H9 (cell line): Measurements from ENCODE around the gene SGTA. TPM values are rescaled to one million over a fixed set of nuclear protein-coding genes. Genes with fewer than 3 reads are reported as not detected.

Experiments
- DNase-seq: peaks from one replicate; pipeline ENCODE4 v3.0.0-alpha.2; 2017
- H2AFZ ChIP-seq: one replicate; pipeline ENCODE4 v1.6.1; 2013; ENCODE audit warnings: mild to moderate bottlenecking, low read length, control low read depth, moderate library complexity
- H2AK5ac ChIP-seq: 2 replicates; pipeline ENCODE4 v1.6.1; 2013; ENCODE audit warnings: low read length, control low read depth, mixed read lengths; ENCODE audit not compliant: insufficient read length
- H2BK120ac ChIP-seq: one replicate; pipeline ENCODE4 v1.6.1; 2013; ENCODE audit warnings: low read depth, mild to moderate bottlenecking, low read length, control low read depth, inconsistent platforms; ENCODE audit not compliant: poor library complexity, severe bottlenecking
- H2BK12ac ChIP-seq: 2 replicates; pipeline ENCODE4 v1.6.1; 2013; ENCODE audit warnings: low read length, control low read depth, mixed read lengths, low read depth; ENCODE audit not compliant: insufficient read length
- H2BK15ac ChIP-seq: 2 replicates; pipeline ENCODE4 v1.6.1; 2013; ENCODE audit warnings: low read depth, low read length, control low read depth
- H2BK20ac ChIP-seq: one replicate; pipeline ENCODE4 v1.6.1; 2013; ENCODE audit warnings: low read depth, mild to moderate bottlenecking, low read length, control low read depth, inconsistent platforms; ENCODE audit not compliant: poor library complexity, severe bottlenecking
- H2BK5ac ChIP-seq: 2 replicates; pipeline ENCODE4 v1.6.1; 2013; ENCODE audit warnings: low read length, control low read depth, mixed read lengths; ENCODE audit not compliant: insufficient read length
- H3K14ac ChIP-seq: 2 replicates; pipeline ENCODE4 v1.6.1; 2013; ENCODE audit warnings: low read length, control low read depth; ENCODE audit not compliant: insufficient read depth
- H3K18ac ChIP-seq: 2 replicates; pipeline ENCODE4 v1.6.1; 2013; ENCODE audit warnings: low read depth, mild to moderate bottlenecking, mixed read lengths, low read length, control low read depth; ENCODE audit not compliant: insufficient read length
- H3K23ac ChIP-seq: 2 replicates; pipeline ENCODE4 v1.6.1; 2013; ENCODE audit warnings: low read length, control low read depth, mixed read lengths, low read depth; ENCODE audit not compliant: insufficient read length
- H3K23me2 ChIP-seq: 2 replicates; pipeline ENCODE4 v1.6.1; 2013; ENCODE audit warnings: low read depth, mild to moderate bottlenecking, mixed read lengths, low read length, control low read depth; ENCODE audit not compliant: insufficient read length, poor library complexity, severe bottlenecking
- H3K27ac ChIP-seq: 2 replicates; pipeline ENCODE4 v1.5.1; 2013; ENCODE audit warnings: low read length, control low read depth, mixed read lengths, low read depth; ENCODE audit not compliant: insufficient read length
- H3K27me3 ChIP-seq: 2 replicates; pipeline ENCODE4 v1.6.1; 2013; ENCODE audit warnings: low read length, control low read depth, inconsistent platforms; ENCODE audit not compliant: insufficient read depth
- H3K4ac ChIP-seq: 2 replicates; pipeline ENCODE4 v1.6.1; 2013; ENCODE audit warnings: low read depth, mild to moderate bottlenecking, control low read depth, inconsistent platforms, low read length, moderate library complexity
- H3K4me1 ChIP-seq: 2 replicates; pipeline ENCODE4 v1.6.1; 2013; ENCODE audit warnings: low read length, control low read depth, inconsistent platforms; ENCODE audit not compliant: insufficient read depth
- H3K4me2 ChIP-seq: 2 replicates; pipeline ENCODE4 v1.6.1; 2013; ENCODE audit warnings: low read length, control low read depth, mixed read lengths; ENCODE audit not compliant: insufficient read length, insufficient read depth
- H3K56ac ChIP-seq: 2 replicates; pipeline ENCODE4 v1.6.1; 2013; ENCODE audit warnings: low read depth, mild to moderate bottlenecking, mixed read lengths, low read length, control low read depth; ENCODE audit not compliant: insufficient read length
- H3K79me1 ChIP-seq: 2 replicates; pipeline ENCODE4 v1.6.1; 2013; ENCODE audit warnings: low read depth, mild to moderate bottlenecking, moderate library complexity, low read length, control low read depth, inconsistent platforms; ENCODE audit not compliant: insufficient read depth, poor library complexity, severe bottlenecking
- H3K79me2 ChIP-seq: 2 replicates; pipeline ENCODE4 v1.6.1; 2013; ENCODE audit warnings: low read length, control low read depth, inconsistent platforms; ENCODE audit not compliant: insufficient read depth
- H3K9ac ChIP-seq: 2 replicates; pipeline ENCODE4 v1.6.1; 2013; ENCODE audit warnings: low read length, control low read depth, mixed read lengths; ENCODE audit not compliant: insufficient read length; ENCODE audit errors: extremely low read depth
- H3K9me3 ChIP-seq: one replicate; pipeline ENCODE4 v1.6.1; 2013; ENCODE audit warnings: low read depth, low read length, inconsistent platforms; ENCODE audit not compliant: control insufficient read depth
- H3T11ph ChIP-seq: one replicate; pipeline ENCODE4 v1.6.1; 2013; ENCODE audit warnings: mild to moderate bottlenecking, low read length, control low read depth, inconsistent platforms
- H4K20me1 ChIP-seq: one replicate; pipeline ENCODE4 v1.6.1; 2013; ENCODE audit not compliant: control insufficient read depth, insufficient read length, insufficient read depth
- H4K5ac ChIP-seq: 2 replicates; pipeline ENCODE4 v1.6.1; 2013; ENCODE audit warnings: low read depth, mild to moderate bottlenecking, mixed read lengths, low read length, control low read depth; ENCODE audit not compliant: insufficient read length
- H4K8ac ChIP-seq: replicated peaks from 2 replicates; pipeline ENCODE4 v1.6.1; 2013; ENCODE audit warnings: low read length, control low read depth, mixed read lengths, low read depth; ENCODE audit not compliant: insufficient read length
- H4K91ac ChIP-seq: 2 replicates; pipeline ENCODE4 v1.6.1; 2013; ENCODE audit warnings: low read depth, mild to moderate bottlenecking, moderate library complexity, mixed read lengths, low read length, control low read depth; ENCODE audit not compliant: insufficient read length
- H3K27ac Mint-ChIP-seq, 3 experiments: 2 replicates in 2 of 3; 3 replicates in 1 of 3; pipeline ENCODE4 v1.8.0; 2020 to 2021; ENCODE audit warnings: mixed read lengths in 3 of 3, mild to moderate bottlenecking in 1 of 3, moderate library complexity in 1 of 3
- H3K27me3 Mint-ChIP-seq: 2 replicates; pipeline ENCODE4 v1.8.0; 2021; ENCODE audit warnings: low read depth, mild to moderate bottlenecking, moderate library complexity, mixed read lengths
- H3K36me3 Mint-ChIP-seq, 3 experiments: 2 replicates in 2 of 3; 3 replicates in 1 of 3; pipeline ENCODE4 v1.8.0; 2020 to 2021; ENCODE audit warnings: low read depth in 3 of 3, mixed read lengths in 3 of 3; ENCODE audit not compliant: insufficient read depth in 1 of 3
- H3K4me1 Mint-ChIP-seq, 2 experiments: 2 replicates each; pipeline ENCODE4 v1.8.0; 2020; ENCODE audit warnings: mixed read lengths in 2 of 2
- H3K4me3 Mint-ChIP-seq, 2 experiments: 2 replicates in 1 of 2; 3 replicates in 1 of 2; pipeline ENCODE4 v1.8.0; 2020 to 2021; ENCODE audit warnings: mild to moderate bottlenecking in 2 of 2, mixed read lengths in 2 of 2, moderate library complexity in 1 of 2
- H3K9me3 Mint-ChIP-seq, 2 experiments: 2 replicates in 1 of 2; 3 replicates in 1 of 2; pipeline ENCODE4 v1.8.0; 2020; ENCODE audit warnings: mild to moderate bottlenecking in 2 of 2, mixed read lengths in 2 of 2, moderate library complexity in 1 of 2
- WGBS: extraction: QIAGEN DNeasy Blood & Tissue Kit; methylation state at CpG from one replicate; pipeline ENCODE4 v1.1.7; 2013; ENCODE audit warnings: missing lambda C conversion rate, low lambda C conversion rate, mixed read lengths; ENCODE audit not compliant: insufficient read length; ENCODE audit errors: extremely low coverage; 5-methylcytosine and 5-hydroxymethylcytosine counted together
- total RNA-seq: library from RNA; stranded (reverse); gene quantifications from 2 replicates; pipeline ENCODE4 v1.2.1, GENCODE V29; 2021
- TF ChIP-seq, protein P1 (sequence below): fragments of 200-600 bp; sonication (generic); conservative IDR thresholded peaks from 3 replicates; pipeline ENCODE4 v1.8.0; 2021; ENCODE audit warnings: antibody characterized with exemption, mild to moderate bottlenecking

The SGTA gene
- total RNA-seq, 1 experiment from 2014 or later, result 102 TPM

DNA sequence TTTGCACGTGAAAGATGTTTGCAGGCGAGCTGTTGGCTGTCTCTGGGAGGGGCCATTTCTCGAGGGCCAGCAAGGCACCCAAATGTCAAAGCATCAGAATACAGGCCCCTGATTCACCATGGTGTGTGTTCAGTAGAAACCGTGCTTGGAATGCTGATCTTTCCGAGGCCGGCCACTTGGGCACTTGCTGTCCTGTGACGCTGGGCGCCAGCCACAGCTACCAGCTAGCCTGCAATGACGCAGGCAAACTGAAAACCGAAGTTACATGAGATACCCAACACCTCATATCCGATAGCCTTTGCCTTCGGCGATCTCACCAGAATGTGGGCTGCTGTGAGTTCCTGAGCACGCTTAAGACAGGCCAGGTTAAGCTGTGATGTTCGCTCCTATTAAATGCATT is 14.2 kb upstream of the SGTA start:
- WGBS, result no CpG with 5 or more reads among the region's 15 CpGs
- H3K27ac Mint-ChIP-seq, result no peak overlapping the region
- H3T11ph ChIP-seq, result no peak overlapping the region
- H3K79me2 ChIP-seq, result no peaks in the 10 kb centered on the region
- no peak overlapping the region for H2AK5ac ChIP-seq
- no peak overlapping the region for H2BK20ac ChIP-seq
- H2AFZ ChIP-seq, result no peak overlapping the region
- no peak overlapping the region for H3K27ac ChIP-seq
- H3K9me3 ChIP-seq, result no peaks in the 10 kb centered on the region
- no peak overlapping the region for H3K4ac ChIP-seq
- DNase-seq, result no peak
- no peaks in the 10 kb centered on the region for H3K9me3 Mint-ChIP-seq
- no peak overlapping the region for H3K4me3 Mint-ChIP-seq
- peaks cover 0 to 2% of the 10 kb centered on the region in 2 experiments; a peak in 1 of 4 replicates for H3K4me1 Mint-ChIP-seq
- no peak overlapping the region for H3K14ac ChIP-seq
- peaks cover 42 to 82% (median 80%) of the 10 kb centered on the region in 3 experiments; a peak in 6 of 7 replicates for H3K36me3 Mint-ChIP-seq
- H2BK12ac ChIP-seq, result no peak overlapping the region
- TF ChIP-seq, protein P1, sequence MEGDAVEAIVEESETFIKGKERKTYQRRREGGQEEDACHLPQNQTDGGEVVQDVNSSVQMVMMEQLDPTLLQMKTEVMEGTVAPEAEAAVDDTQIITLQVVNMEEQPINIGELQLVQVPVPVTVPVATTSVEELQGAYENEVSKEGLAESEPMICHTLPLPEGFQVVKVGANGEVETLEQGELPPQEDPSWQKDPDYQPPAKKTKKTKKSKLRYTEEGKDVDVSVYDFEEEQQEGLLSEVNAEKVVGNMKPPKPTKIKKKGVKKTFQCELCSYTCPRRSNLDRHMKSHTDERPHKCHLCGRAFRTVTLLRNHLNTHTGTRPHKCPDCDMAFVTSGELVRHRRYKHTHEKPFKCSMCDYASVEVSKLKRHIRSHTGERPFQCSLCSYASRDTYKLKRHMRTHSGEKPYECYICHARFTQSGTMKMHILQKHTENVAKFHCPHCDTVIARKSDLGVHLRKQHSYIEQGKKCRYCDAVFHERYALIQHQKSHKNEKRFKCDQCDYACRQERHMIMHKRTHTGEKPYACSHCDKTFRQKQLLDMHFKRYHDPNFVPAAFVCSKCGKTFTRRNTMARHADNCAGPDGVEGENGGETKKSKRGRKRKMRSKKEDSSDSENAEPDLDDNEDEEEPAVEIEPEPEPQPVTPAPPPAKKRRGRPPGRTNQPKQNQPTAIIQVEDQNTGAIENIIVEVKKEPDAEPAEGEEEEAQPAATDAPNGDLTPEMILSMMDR, result no peak
- no peaks in the 10 kb centered on the region for H4K20me1 ChIP-seq
- H3K79me1 ChIP-seq, result peaks cover 4% of the 10 kb centered on the region
- H2BK5ac ChIP-seq, result no peak overlapping the region
- no peak overlapping the region for H3K4me2 ChIP-seq
- H3K23me2 ChIP-seq, result no peaks in the 10 kb centered on the region
- H4K5ac ChIP-seq, result no peak overlapping the region
- no peaks in the 10 kb centered on the region for H3K4me1 ChIP-seq
- no peaks in the 10 kb centered on the region for H3K27me3 ChIP-seq
- H3K9ac ChIP-seq, result no peak overlapping the region
- no peak overlapping the region for H4K91ac ChIP-seq
- H4K8ac ChIP-seq, result no peak overlapping the region
- no peak overlapping the region for H3K23ac ChIP-seq
- no peak overlapping the region for H3K56ac ChIP-seq
- H2BK15ac ChIP-seq, result no peak overlapping the region
- H3K27me3 Mint-ChIP-seq, result no peaks in the 10 kb centered on the region
- H2BK120ac ChIP-seq, result no peak overlapping the region
- no peak overlapping the region for H3K18ac ChIP-seq
